Fibroblast of lung (primary cell): ENCODE data around the gene ACP6. TPM values are rescaled to one million over a fixed set of nuclear protein-coding genes. Genes with fewer than 3 reads are reported as not detected.

Experiments
- DNase-seq, 2 donors: peaks; one replicate each; pipeline versions ENCODE4 v3.0.0 to v3.0.0-alpha.2; 2010; ENCODE audit warnings: low read depth in 2 of 2
- H2AFZ ChIP-seq: 2 replicates; pipeline ENCODE4 v1.5.1; 2012; ENCODE audit warnings: low read length, control low read depth, inconsistent platforms
- H3K27ac ChIP-seq: 2 replicates; pipeline ENCODE4 v1.5.1; 2011; ENCODE audit warnings: low read length, control low read depth; ENCODE audit not compliant: insufficient read depth
- H3K27me3 ChIP-seq: 2 replicates; pipeline ENCODE4 v1.5.1; 2011; ENCODE audit warnings: mild to moderate bottlenecking, low read length; ENCODE audit not compliant: control insufficient read depth, insufficient read depth
- H3K36me3 ChIP-seq: 2 replicates; pipeline ENCODE4 v1.5.1; 2011; ENCODE audit warnings: low read length; ENCODE audit not compliant: control insufficient read depth, insufficient read depth
- H3K4me1 ChIP-seq: 2 replicates; pipeline ENCODE4 v1.5.1; 2011; ENCODE audit warnings: low read length; ENCODE audit not compliant: control insufficient read depth, insufficient read depth; ENCODE audit errors: extremely low read depth
- H3K4me2 ChIP-seq: 2 replicates; pipeline ENCODE4 v1.5.1; 2011; ENCODE audit warnings: low read length, control low read depth; ENCODE audit not compliant: insufficient read depth; ENCODE audit errors: extremely low read depth
- H3K4me3 ChIP-seq, 4 experiments: fragments of 200-600 bp in 1 of 4; sonication (generic) in 1 of 4; replicated peaks in 1 of 4; 2 replicates each; pipeline ENCODE4 v1.5.1; 2011 to 2016; ENCODE audit warnings: low read length in 4 of 4, low read depth in 3 of 4, mild to moderate bottlenecking in 3 of 4, control low read depth in 2 of 4, inconsistent platforms in 1 of 4, mixed read lengths in 1 of 4; ENCODE audit not compliant: insufficient read depth in 1 of 4; ENCODE audit errors: control extremely low read depth in 1 of 4
- H3K79me2 ChIP-seq: 2 replicates; pipeline ENCODE4 v1.5.1; 2012; ENCODE audit warnings: mild to moderate bottlenecking, low read length, inconsistent platforms; ENCODE audit not compliant: control insufficient read depth, insufficient read depth
- H3K9ac ChIP-seq: 2 replicates; pipeline ENCODE4 v1.5.1; 2011; ENCODE audit warnings: mild to moderate bottlenecking, low read length, control low read depth; ENCODE audit not compliant: insufficient read depth
- H3K9me3 ChIP-seq: 2 replicates; pipeline ENCODE4 v1.5.1; 2012; ENCODE audit warnings: low read depth, low read length; ENCODE audit not compliant: control insufficient read depth, insufficient read depth
- H4K20me1 ChIP-seq: 2 replicates; pipeline ENCODE4 v1.5.1; 2011; ENCODE audit warnings: low read length; ENCODE audit not compliant: control insufficient read depth, insufficient read depth; ENCODE audit errors: extremely low read depth
- CTCF ChIP-seq, 2 donors: IDR thresholded peaks in 1 of 2; conservative IDR thresholded peaks in 1 of 2; 1 replicate in 1 of 2; 2 replicates in 1 of 2; pipeline ENCODE4 v1.5.1; 2011 to 2012; ENCODE audit warnings: low read length in 2 of 2, control low read depth in 1 of 2, inconsistent platforms in 1 of 2, low read depth in 1 of 2, mild to moderate bottlenecking in 1 of 2
- EZH2 ChIP-seq: IDR thresholded peaks from 2 replicates; pipeline ENCODE4 v1.5.1; 2012; ENCODE audit warnings: low read length, control low read depth, mild to moderate bottlenecking; ENCODE audit errors: missing control alignments
- polyA plus RNA-seq, 2 donors: library from polyadenylated mRNA; depleted of rRNA in 1 of 2; stranded (reverse) in 1 of 2; unstranded in 1 of 2; fragments of >200 nt; gene quantifications; 2 replicates each; pipeline ENCODE4 v1.2.1, GENCODE V29; 2011 to 2012; ENCODE audit warnings: missing spikeins in 1 of 2
- total RNA-seq: library from RNA; depleted of rRNA; stranded (reverse); fragments of >200 nt; gene quantifications from 2 replicates; pipeline ENCODE4 v1.2.1, GENCODE V29; 2014

ACP6 gene
- total and polyA plus RNA-seq, 2 donors (not counting 1 experiment from before 2014, with no cell fraction given) = 3.9 to 7.4 TPM

DNA sequence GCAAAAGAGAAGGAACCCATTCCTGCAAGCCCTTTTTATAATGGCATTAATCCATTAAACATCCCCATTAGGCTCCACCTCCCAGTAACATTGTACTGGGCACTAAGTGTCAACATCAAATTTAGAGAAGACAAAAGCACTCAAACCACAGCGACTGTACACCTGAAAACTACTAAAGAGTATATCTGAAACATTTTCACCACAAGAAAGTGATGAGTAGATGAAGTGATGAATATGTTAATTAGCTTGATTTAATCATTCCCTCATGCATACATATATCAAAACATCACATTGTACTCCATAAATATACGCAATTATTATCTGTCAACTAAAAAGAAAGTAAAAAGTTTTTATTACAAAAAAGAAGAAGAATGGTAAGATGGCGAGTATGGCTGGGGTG, 26.4 kb downstream of the ACP6 start:
- no peaks in the 10 kb centered on the region for H4K20me1 ChIP-seq
- no peak for DNase-seq
- no peak overlapping the region for H3K9ac ChIP-seq
- TF ChIP-seq CTCF (conservative IDR thresholded peaks at IDR 0.05 in 1 of 2, IDR thresholded peaks at IDR 0.05 in 1 of 2; ENCODE audit: low read depth in 1 of 2, low read length in 2 of 2) (no peak), EZH2 (no peak)
- H2AFZ ChIP-seq = no peak overlapping the region
- no peaks in the 10 kb centered on the region for H3K36me3 ChIP-seq
- no peak overlapping the region for H3K4me3 ChIP-seq
- H3K9me3 ChIP-seq = no peaks in the 10 kb centered on the region
- H3K27ac ChIP-seq = no peak overlapping the region
- no peaks in the 10 kb centered on the region for H3K27me3 ChIP-seq
- no peaks in the 10 kb centered on the region for H3K79me2 ChIP-seq
- no peak overlapping the region for H3K4me2 ChIP-seq
- H3K4me1 ChIP-seq = no peaks in the 10 kb centered on the region

- no peak overlapping the region for H3K27ac ChIP-seq
- no peaks in the 10 kb centered on the region for H3K79me2 ChIP-seq
- no peaks in the 10 kb centered on the region for H3K27me3 ChIP-seq
- no peaks in the 10 kb centered on the region for H3K4me1 ChIP-seq
- H3K4me3 ChIP-seq = no peak overlapping the region
- H3K36me3 ChIP-seq = no peaks in the 10 kb centered on the region
- H3K9ac ChIP-seq = no peak overlapping the region
- peak; percentile 27 to 62 for DNase-seq
- no peaks in the 10 kb centered on the region for H4K20me1 ChIP-seq
- no peak overlapping the region for H3K4me2 ChIP-seq
- no peak overlapping the region for H2AFZ ChIP-seq
- TF ChIP-seq EZH2 (no peak), CTCF (conservative IDR thresholded peaks at IDR 0.05 in 1 of 2, IDR thresholded peaks at IDR 0.05 in 1 of 2; ENCODE audit: low read depth in 1 of 2, low read length in 2 of 2) (peak; percentile 87 to 93)
- no peaks in the 10 kb centered on the region for H3K9me3 ChIP-seq
These were observed 28.4 kb downstream of the ACP6 start for GRCh38 chr1:147641695-147642592.

GRCh38 chr1:147641291-147641690, 29.0 kb downstream of the ACP6 start:
- no peaks in the 10 kb centered on the region for H3K27me3 ChIP-seq
- no peak overlapping the region for H3K4me2 ChIP-seq

More at GRCh38 chr1:147641291-147641690, 29.0 kb downstream of the ACP6 start:
- Histone ChIP-seq H3K27ac (no peak overlapping the region), H3K9me3 (no peaks in the 10 kb centered on the region), H2AFZ (no peak overlapping the region), H3K4me1 (no peaks in the 10 kb centered on the region), H3K4me3 (no peak overlapping the region), H3K36me3 (no peaks in the 10 kb centered on the region), H4K20me1 (no peaks in the 10 kb centered on the region), H3K9ac (no peak overlapping the region), H3K79me2 (no peaks in the 10 kb centered on the region)
- no peak for DNase-seq
- no peak for TF ChIP-seq EZH2
- TF ChIP-seq CTCF (conservative IDR thresholded peaks at IDR 0.05 in 1 of 2, IDR thresholded peaks at IDR 0.05 in 1 of 2; ENCODE audit: low read depth in 1 of 2, low read length in 2 of 2) = no peak
